Small intestine (tissue), 7 donors: ENCODE results near the gene SCT. TPM values are rescaled to one million over a fixed set of nuclear protein-coding genes. Genes with fewer than 3 reads are reported as not detected.

ENCODE experiments used
- DNase-seq, 2 donors: peaks; one replicate each; pipeline versions ENCODE4 v3.0.0 to v3.0.0-alpha.2; 2013
- FAIRE-seq: peaks from 2 replicates; lab custom pipeline; 2012; peaks lifted over from hg19 to GRCh38; lab: Jason Lieb, UNC
- H3K27ac ChIP-seq, 3 donors: one replicate each; pipeline ENCODE4 v1.5.1; 2013; ENCODE audit warnings: low read length in 2 of 3, mild to moderate bottlenecking in 2 of 3, control low read depth in 1 of 3, inconsistent platforms in 1 of 3, low read depth in 1 of 3, moderate library complexity in 1 of 3
- H3K27me3 ChIP-seq, 3 donors: one replicate each; pipeline ENCODE4 v1.6.1; 2013; ENCODE audit warnings: low read length in 3 of 3, inconsistent platforms in 1 of 3; ENCODE audit not compliant: control insufficient read depth in 3 of 3, insufficient read depth in 3 of 3
- H3K36me3 ChIP-seq, 3 donors: one replicate each; pipeline ENCODE4 v1.6.1; 2013; ENCODE audit warnings: low read length in 3 of 3, inconsistent platforms in 1 of 3, low read depth in 1 of 3, mild to moderate bottlenecking in 1 of 3, moderate library complexity in 1 of 3; ENCODE audit not compliant: control insufficient read depth in 3 of 3, insufficient read depth in 2 of 3
- H3K4me1 ChIP-seq, 3 donors: one replicate each; pipeline ENCODE4 v1.6.1; 2013; ENCODE audit warnings: low read length in 2 of 3, inconsistent platforms in 1 of 3, low read depth in 1 of 3, mild to moderate bottlenecking in 1 of 3, moderate library complexity in 1 of 3; ENCODE audit not compliant: control insufficient read depth in 3 of 3, insufficient read depth in 2 of 3
- H3K4me3 ChIP-seq, 3 donors: one replicate each; pipeline ENCODE4 v1.5.1; 2013; ENCODE audit warnings: low read length in 3 of 3, control low read depth in 1 of 3, inconsistent platforms in 1 of 3, low read depth in 1 of 3, mild to moderate bottlenecking in 1 of 3, moderate library complexity in 1 of 3
- H3K9me3 ChIP-seq, 2 donors: one replicate each; pipeline ENCODE4 v1.6.1; 2013; ENCODE audit warnings: low read depth in 1 of 2, low read length in 1 of 2; ENCODE audit not compliant: control insufficient read depth in 2 of 2, insufficient read depth in 1 of 2
- WGBS, 3 donors: extraction: QIAGEN DNeasy Blood & Tissue Kit; methylation state at CpG; one replicate each; pipeline ENCODE4 v1.1.7; 2013; 5-methylcytosine and 5-hydroxymethylcytosine counted together
- polyA plus RNA-seq, 4 donors: library from polyadenylated mRNA; stranded (reverse) in 3 of 4; unstranded in 1 of 4; fragments of 200-250 nt in 3 of 4; fragments of 120-200 nt in 1 of 4; gene quantifications; one replicate each; pipeline versions ENCODE4 v1.2.1 to v1.2.3, GENCODE V29; 2013
- donor health status: healthy with polysubstance abuse.
- donor health status: control.
- donor health status: control.
- donor health status: Bipolar disorder and iron deficiency.
- donor health status: healthy.

SCT gene
- polyA plus RNA-seq, 4 donors: 4.8 to 114 (median 22.3) TPM

GRCh38 chr11:587978-588380 lies 39.0 kb downstream of the SCT start:
- H3K36me3 ChIP-seq: peaks cover 12 to 96% (median 29%) of the 10 kb centered on the region in 3 donors
- no peaks in the 10 kb centered on the region for H3K27me3 ChIP-seq
- DNase-seq (peak; percentile 93 to 95), FAIRE-seq (no peak)
- H3K4me3 ChIP-seq: no peak overlapping the region
- 6 to 36% (median 10%) methylated on average over 6 of the region's 6 CpGs for WGBS, 3 donors
- H3K9me3 ChIP-seq: no peaks in the 10 kb centered on the region
- peak overlapping the region; percentile 71 to 86 (median 82) for H3K27ac ChIP-seq
- peaks cover 0 to 20% (median 0%) of the 10 kb centered on the region in 3 donors for H3K4me1 ChIP-seq

GRCh38 chr11:587546-587945 lies 39.4 kb downstream of the SCT start:
- Histone ChIP-seq H3K9me3 (no peaks in the 10 kb centered on the region), H3K4me3 (no peak overlapping the region), H3K36me3 (peaks cover 15 to 96% (median 27%) of the 10 kb centered on the region in 3 donors), H3K27ac (peak overlapping the region; percentile 71 to 86 (median 82)), H3K27me3 (no peaks in the 10 kb centered on the region), H3K4me1 (peaks cover 0 to 20% (median 0%) of the 10 kb centered on the region in 3 donors)
- DNase-seq (no peak), FAIRE-seq (no peak)
- WGBS, 3 donors: 54 to 69% (median 59%) methylated on average over 8 of the region's 8 CpGs

- 81 to 87% (median 85%) methylated on average over 32 of the region's 32 CpGs for WGBS, 3 donors
Measured at GRCh38 chr11:586376-587316, 40.3 kb downstream of the SCT start.

GRCh38 chr11:584287-584686 lies 42.7 kb downstream of the SCT start:
- no peaks in the 10 kb centered on the region for H3K27me3 ChIP-seq
- DNase-seq (no peak), FAIRE-seq (no peak)
- peaks cover 6 to 87% (median 14%) of the 10 kb centered on the region in 3 donors for H3K36me3 ChIP-seq
- 95 to 98% (median 97%) methylated on average over 9 to 10 of the region's 10 CpGs for WGBS, 3 donors
- H3K9me3 ChIP-seq: no peaks in the 10 kb centered on the region
- H3K4me3 ChIP-seq: no peak overlapping the region
- peaks cover 8 to 37% (median 9%) of the 10 kb centered on the region in 3 donors for H3K4me1 ChIP-seq
- H3K27ac ChIP-seq: no peak overlapping the region

More at GRCh38 chr11:586376-587316, 40.3 kb downstream of the SCT start:
- FAIRE-seq: no peak
- no peak for DNase-seq
- Histone ChIP-seq H3K4me1 (peaks cover 0 to 20% (median 0%) of the 10 kb centered on the region in 3 donors), H3K27ac (peak overlapping the region in 2 of 3 donors; percentile 71 to 86), H3K36me3 (peaks cover 11 to 97% (median 24%) of the 10 kb centered on the region in 3 donors), H3K27me3 (no peaks in the 10 kb centered on the region), H3K9me3 (no peaks in the 10 kb centered on the region), H3K4me3 (no peak overlapping the region)

GRCh38 chr11:581752-582151 lies 45.2 kb downstream of the SCT start:
- peaks cover 6 to 84% (median 8%) of the 10 kb centered on the region in 3 donors for H3K36me3 ChIP-seq
- H3K27ac ChIP-seq: peak overlapping the region in 1 of 3 donors; percentile 92
- no peak for FAIRE-seq
- H3K27me3 ChIP-seq: no peaks in the 10 kb centered on the region
- WGBS, 3 donors: 86 to 87% (median 86%) methylated on average over 17 of the region's 17 CpGs
- no peaks in the 10 kb centered on the region for H3K9me3 ChIP-seq
- peaks cover 15 to 37% (median 27%) of the 10 kb centered on the region in 3 donors for H3K4me1 ChIP-seq
- DNase-seq: no peak
- no peak overlapping the region for H3K4me3 ChIP-seq

GRCh38 chr11:581342-581741 lies 45.6 kb downstream of the SCT start:
- Histone ChIP-seq H3K9me3 (no peaks in the 10 kb centered on the region), H3K4me3 (no peak overlapping the region), H3K27ac (peak overlapping the region in 1 of 3 donors; percentile 92), H3K36me3 (peaks cover 6 to 80% (median 8%) of the 10 kb centered on the region in 3 donors), H3K4me1 (peaks cover 15 to 34% (median 27%) of the 10 kb centered on the region in 3 donors), H3K27me3 (no peaks in the 10 kb centered on the region)
- FAIRE-seq: no peak
- DNase-seq: no peak
- WGBS, 3 donors: 79 to 85% (median 82%) methylated on average over 14 of the region's 14 CpGs

- H3K36me3 ChIP-seq: peaks cover 3 to 68% (median 8%) of the 10 kb centered on the region in 3 donors
- H3K4me1 ChIP-seq: peaks cover 15 to 37% (median 27%) of the 10 kb centered on the region in 3 donors
- peak overlapping the region; percentile 57 to 92 (median 74) for H3K27ac ChIP-seq
- H3K4me3 ChIP-seq: no peak overlapping the region
- DNase-seq: peak; percentile 91 to 96
- FAIRE-seq: no peak
- peaks cover 0 to 2% (median under 1%) of the 10 kb centered on the region in 3 donors for H3K27me3 ChIP-seq
- no peaks in the 10 kb centered on the region for H3K9me3 ChIP-seq
- 30 to 66% (median 49%) methylated on average over 20 of the region's 20 CpGs for WGBS, 3 donors
Measured at GRCh38 chr11:579830-580601, 47.0 kb downstream of the SCT start.
